Transverse colon (tissue), 4 donors: ENCODE measurements around the gene TMTC1. TPM values are rescaled to one million over a fixed set of nuclear protein-coding genes. Genes with fewer than 3 reads are reported as not detected.

Experiments
- DNase-seq: peaks from one replicate; pipeline ENCODE4 v3.0.0-alpha.2; 2019
- H3K27ac ChIP-seq, 4 donors: fragments of 200-600 bp; sonication (generic); 2 replicates each; pipeline ENCODE4 v1.5.1; 2016 to 2018; ENCODE audit warnings: inconsistent platforms in 4 of 4
- H3K27me3 ChIP-seq: fragments of 200-600 bp; sonication (generic); 2 replicates; pipeline ENCODE4 v1.5.1; 2017; ENCODE audit warnings: inconsistent platforms
- H3K36me3 ChIP-seq, 4 donors: fragments of 200-600 bp; sonication (generic); 2 replicates each; pipeline ENCODE4 v1.5.1; 2017 to 2019; ENCODE audit warnings: inconsistent platforms in 4 of 4
- H3K4me1 ChIP-seq, 4 donors: fragments of 200-600 bp; sonication (generic); 2 replicates each; pipeline ENCODE4 v1.5.1; 2017 to 2020; ENCODE audit warnings: inconsistent platforms in 4 of 4
- H3K4me3 ChIP-seq, 4 donors: fragments of 200-600 bp; sonication (generic); 1 replicate in 1 of 4; 2 replicates in 3 of 4; pipeline versions ENCODE4 v1.5.1 to v1.6.1; 2017 to 2019; ENCODE audit warnings: inconsistent platforms in 4 of 4
- H3K9me3 ChIP-seq, 2 donors: fragments of 200-600 bp; sonication (generic); 2 replicates each; pipeline ENCODE4 v1.5.1; 2017 to 2019; ENCODE audit warnings: inconsistent platforms in 2 of 2
- EP300 ChIP-seq: sonication (generic); formaldehyde crosslinking; IDR thresholded peaks from one replicate; pipeline ENCODE4 v1.6.1; 2017; ENCODE audit warnings: antibody characterized with exemption, low read depth
- POLR2A ChIP-seq: fragments of 450-650 bp; IDR thresholded peaks from one replicate; pipeline ENCODE4 v1.6.1; 2016; ENCODE audit warnings: antibody characterized with exemption, mild to moderate bottlenecking, moderate library complexity
- POLR2AphosphoS5 ChIP-seq, 3 donors: sonication (generic); formaldehyde crosslinking; IDR thresholded peaks; one replicate each; pipeline ENCODE4 v1.6.1; 2016; ENCODE audit warnings: antibody characterized with exemption in 3 of 3
- WGBS, 2 donors: methylation state at CpG; one replicate each; pipeline ENCODE4 v1.1.5; 2018; ENCODE audit warnings: low coverage in 1 of 2; 5-methylcytosine and 5-hydroxymethylcytosine counted together
- in situ Hi-C, 4 donors: fragments of 200-750 bp; cut with MboI; loops; one replicate each; pipeline versions ENCODE4 v1.15.0 to v1.15.1; 2017; ENCODE audit warnings: low sequenced_read_pairs in 3 of 4, low pct_ligation_motif_present in 1 of 4, low pct_unique_long_range_greater_than_20kb in 1 of 4
- intact Hi-C: fragments of 100-400 bp; cut with DNase I; formaldehyde crosslinking; loops from one replicate; pipeline ENCODE4 v1.15.1; 2023; ENCODE audit warnings: low total_unique reads
- total RNA-seq, 4 donors: library from RNA; depleted of rRNA; stranded (reverse); fragments of >200 nt; gene quantifications; one replicate each; pipeline ENCODE4 v1.1.0, GENCODE V29; 2016
- TF ChIP-seq, protein P1 (sequence below), 5 experiments: fragments of 200-600 bp in 3 of 5; fragments of 450-650 bp in 2 of 5; sonication (generic) in 3 of 5; IDR thresholded peaks; 1 replicate in 2 of 5; 2 replicates in 3 of 5; pipeline ENCODE4 v1.5.1; 2016 to 2017; ENCODE audit warnings: antibody characterized with exemption in 5 of 5, inconsistent platforms in 3 of 5, mild to moderate bottlenecking in 2 of 5, moderate library complexity in 1 of 5

The TMTC1 gene
- total RNA-seq, 4 donors from 2014 or later: 10.2 to 26.9 (median 16.9) TPM

DNA sequence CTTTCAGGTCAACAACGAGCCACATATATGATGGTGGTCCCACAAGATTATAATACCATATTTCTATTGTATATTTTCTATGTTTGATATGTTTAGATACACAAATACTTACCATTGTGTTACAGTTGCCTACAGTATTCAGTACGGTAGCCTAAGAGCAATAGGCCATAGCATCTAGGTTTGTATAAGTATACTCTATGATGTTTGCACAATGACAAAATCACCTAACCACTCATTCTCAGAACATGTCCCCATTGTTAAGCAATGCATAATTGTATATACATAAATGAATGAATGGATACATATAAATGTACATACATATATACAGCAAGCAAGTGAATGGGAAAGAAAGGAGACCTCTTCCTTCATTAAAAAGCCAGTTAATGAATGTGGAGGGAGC is 23.8 kb downstream of the TMTC1 start:
- Histone ChIP-seq H3K4me1 (peaks cover 0 to 8% (median 6%) of the 10 kb centered on the region in 4 donors), H3K4me3 (no peak overlapping the region), H3K27ac (no peak overlapping the region), H3K9me3 (no peaks in the 10 kb centered on the region), H3K27me3 (no peaks in the 10 kb centered on the region), H3K36me3 (no peaks in the 10 kb centered on the region)
- no peak for DNase-seq
- intact Hi-C loops: no loop called here
- in situ Hi-C loops: loop anchor here in 1 of 4 donors (25.0 kb wide), 1 partner anchor 98 kb away; no protein-coding TSS in a partner anchor
- TF ChIP-seq EP300: no peak
- TF ChIP-seq, protein P1, sequence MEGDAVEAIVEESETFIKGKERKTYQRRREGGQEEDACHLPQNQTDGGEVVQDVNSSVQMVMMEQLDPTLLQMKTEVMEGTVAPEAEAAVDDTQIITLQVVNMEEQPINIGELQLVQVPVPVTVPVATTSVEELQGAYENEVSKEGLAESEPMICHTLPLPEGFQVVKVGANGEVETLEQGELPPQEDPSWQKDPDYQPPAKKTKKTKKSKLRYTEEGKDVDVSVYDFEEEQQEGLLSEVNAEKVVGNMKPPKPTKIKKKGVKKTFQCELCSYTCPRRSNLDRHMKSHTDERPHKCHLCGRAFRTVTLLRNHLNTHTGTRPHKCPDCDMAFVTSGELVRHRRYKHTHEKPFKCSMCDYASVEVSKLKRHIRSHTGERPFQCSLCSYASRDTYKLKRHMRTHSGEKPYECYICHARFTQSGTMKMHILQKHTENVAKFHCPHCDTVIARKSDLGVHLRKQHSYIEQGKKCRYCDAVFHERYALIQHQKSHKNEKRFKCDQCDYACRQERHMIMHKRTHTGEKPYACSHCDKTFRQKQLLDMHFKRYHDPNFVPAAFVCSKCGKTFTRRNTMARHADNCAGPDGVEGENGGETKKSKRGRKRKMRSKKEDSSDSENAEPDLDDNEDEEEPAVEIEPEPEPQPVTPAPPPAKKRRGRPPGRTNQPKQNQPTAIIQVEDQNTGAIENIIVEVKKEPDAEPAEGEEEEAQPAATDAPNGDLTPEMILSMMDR (IDR thresholded peaks at IDR 0.05): no peak
- WGBS, 2 donors: 84 to 88% methylated on average over 2 of the region's 2 CpGs

DNA sequence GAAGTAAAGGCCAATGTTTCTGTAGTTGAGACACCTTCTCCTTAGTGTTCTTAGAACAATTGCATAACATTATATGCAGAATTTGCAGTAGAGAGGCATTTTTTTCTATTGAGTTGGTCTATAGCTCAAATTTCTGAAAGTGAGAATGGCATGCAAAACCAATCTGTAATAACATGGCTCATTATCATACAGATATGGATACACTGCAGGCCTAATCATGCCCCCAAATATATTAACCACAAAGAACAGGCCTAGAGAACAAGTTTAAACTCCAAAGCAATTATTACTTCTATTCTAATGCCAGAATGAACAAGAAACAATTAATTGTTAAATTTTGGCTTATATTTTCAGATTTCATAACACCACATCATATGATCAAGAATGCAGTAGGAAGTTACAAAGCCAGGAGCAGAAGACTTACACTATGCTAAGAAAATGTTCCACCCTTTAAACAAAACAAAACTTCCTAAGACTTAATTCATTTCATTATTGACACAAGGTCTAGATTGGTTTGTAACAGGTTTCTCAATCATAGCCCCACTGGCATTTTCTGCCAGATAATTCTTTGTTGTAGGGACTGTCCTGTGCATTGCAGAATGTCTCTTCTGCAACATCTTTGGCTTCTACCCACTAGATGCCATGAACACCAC is 26.9 kb downstream of the TMTC1 start:
- intact Hi-C loops: no loop called here
- H3K4me1 ChIP-seq: no peaks in the 10 kb centered on the region
- H3K27me3 ChIP-seq: no peaks in the 10 kb centered on the region
- H3K9me3 ChIP-seq: no peaks in the 10 kb centered on the region
- no peak for DNase-seq
- H3K36me3 ChIP-seq: no peaks in the 10 kb centered on the region
- in situ Hi-C loops: loop anchor here in 1 of 4 donors (25.0 kb wide), 1 partner anchor 95 kb away; no protein-coding TSS in a partner anchor
- TF ChIP-seq POLR2AphosphoS5 (IDR thresholded peaks at IDR 0.05) (no peak), EP300 (no peak), POLR2A (no peak)
- TF ChIP-seq, protein P1 (IDR thresholded peaks at IDR 0.05): no peak
- H3K4me3 ChIP-seq: no peak overlapping the region
- H3K27ac ChIP-seq: no peak overlapping the region

DNA sequence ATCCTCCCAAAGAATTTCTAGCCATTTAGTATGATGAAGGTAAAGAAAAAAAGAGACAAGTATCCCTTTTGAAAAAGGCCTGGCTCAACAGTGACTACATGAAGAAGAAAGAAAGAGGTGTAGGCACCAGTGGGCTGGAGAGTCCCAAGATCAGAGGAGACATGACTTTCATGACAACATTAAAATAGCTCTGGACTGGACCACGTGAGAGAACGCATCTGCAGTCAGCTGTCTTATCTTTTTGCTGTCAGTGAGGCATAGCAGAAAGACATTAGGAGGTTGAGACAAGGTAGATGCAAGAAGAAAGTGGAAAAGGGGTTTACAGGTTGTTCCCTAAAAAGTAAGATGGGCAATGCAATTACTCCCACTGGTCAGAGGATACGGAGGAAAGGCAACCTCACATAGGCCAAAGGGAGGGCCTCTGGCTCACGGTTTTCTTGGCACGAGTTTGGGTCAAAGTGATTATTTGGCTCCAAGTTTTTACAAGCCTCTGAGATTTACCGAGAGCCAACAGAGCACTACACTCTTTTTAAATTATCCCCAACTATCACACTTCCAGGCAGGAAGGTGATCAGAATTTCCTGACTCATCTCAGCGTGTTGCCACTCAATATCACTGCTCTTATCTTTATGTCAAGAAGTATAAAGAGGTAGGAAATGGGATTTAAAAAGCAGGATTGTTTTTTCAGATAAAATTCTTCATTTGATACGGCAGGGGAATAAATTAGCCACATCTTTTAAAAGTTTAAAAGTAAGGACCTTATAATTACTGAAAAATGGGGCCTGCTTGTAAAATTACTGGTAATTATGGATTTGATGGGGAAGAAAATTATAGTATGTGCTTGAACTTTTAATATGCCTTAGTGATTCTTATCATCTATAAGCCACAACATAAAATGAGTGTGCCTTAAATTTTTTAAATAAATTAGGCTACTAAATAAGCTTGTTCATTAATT is 29.2 kb downstream of the TMTC1 start:
- Histone ChIP-seq H3K27ac (no peak overlapping the region), H3K36me3 (no peaks in the 10 kb centered on the region), H3K27me3 (no peaks in the 10 kb centered on the region), H3K4me1 (no peaks in the 10 kb centered on the region), H3K9me3 (no peaks in the 10 kb centered on the region), H3K4me3 (no peak overlapping the region)
- TF ChIP-seq EP300 (no peak), POLR2AphosphoS5 (IDR thresholded peaks at IDR 0.05) (no peak), POLR2A (no peak)
- TF ChIP-seq, protein P1 (IDR thresholded peaks at IDR 0.05): no peak
- intact Hi-C loops: no loop called here
- WGBS, 2 donors: 53 to 57% methylated on average over 8 of the region's 8 CpGs
- DNase-seq: no peak
- in situ Hi-C loops: loop anchor here in 1 of 4 donors (25.0 kb wide), 1 partner anchor 92 kb away; no protein-coding TSS in a partner anchor

DNA sequence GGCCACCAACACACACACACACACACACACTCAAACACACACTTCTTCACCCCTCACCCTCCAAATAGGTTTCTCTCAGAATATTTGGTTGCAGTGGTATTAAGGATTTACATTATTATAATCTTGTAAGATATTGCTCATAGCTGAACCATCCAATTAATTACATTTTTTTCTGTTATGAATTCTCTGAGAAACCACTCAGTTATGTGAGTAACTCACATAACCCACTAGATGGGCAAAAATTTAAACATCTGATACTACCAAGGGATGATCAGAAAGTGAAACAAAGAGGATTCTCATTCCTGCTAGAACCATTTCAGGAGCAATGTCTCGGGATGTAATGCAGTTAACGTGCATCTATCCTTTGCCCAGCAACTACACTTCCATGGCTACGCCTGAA is 31.6 kb downstream of the TMTC1 start:
- no peak overlapping the region for H3K4me3 ChIP-seq
- no peaks in the 10 kb centered on the region for H3K27me3 ChIP-seq
- H3K27ac ChIP-seq: no peak overlapping the region
- intact Hi-C loops: no loop called here
- no peak for DNase-seq
- no peaks in the 10 kb centered on the region for H3K9me3 ChIP-seq
- TF ChIP-seq POLR2AphosphoS5 (IDR thresholded peaks at IDR 0.05) (no peak), POLR2A (no peak), EP300 (no peak)
- TF ChIP-seq, protein P1 (IDR thresholded peaks at IDR 0.05): no peak
- H3K36me3 ChIP-seq: no peaks in the 10 kb centered on the region
- no peaks in the 10 kb centered on the region for H3K4me1 ChIP-seq
- in situ Hi-C loops: loop anchor here in 1 of 4 donors (25.0 kb wide), 1 partner anchor 90 kb away; no protein-coding TSS in a partner anchor
- 90 to 93% methylated on average over 3 of the region's 3 CpGs for WGBS, 2 donors
